Thymus (tissue), 14 donors: Measurements from ENCODE around the gene SCGB1C2. TPM values are rescaled to one million over a fixed set of nuclear protein-coding genes. Genes with fewer than 3 reads are reported as not detected.
"Not testable (repeated sequence)": the region's sequence is repeated elsewhere in the genome, so short reads cannot be mapped to it uniquely, and the experiment has no call there.

Experiments used
- DNase-seq, 9 donors: peaks; one replicate each; pipeline ENCODE4 v3.0.0-alpha.2; 2013; ENCODE audit warnings: low spot score in 9 of 9, low read depth in 6 of 9, missing footprints in 1 of 9
- H3K27ac ChIP-seq, 2 donors: one replicate each; pipeline ENCODE4 v1.5.1; 2013; ENCODE audit warnings: control low read depth in 1 of 2, low read depth in 1 of 2, low read length in 1 of 2, mild to moderate bottlenecking in 1 of 2, moderate library complexity in 1 of 2
- H3K27me3 ChIP-seq, 2 donors: one replicate each; pipeline ENCODE4 v1.5.1; 2013; ENCODE audit warnings: low read length in 1 of 2; ENCODE audit not compliant: control insufficient read depth in 2 of 2, insufficient read depth in 1 of 2
- H3K36me3 ChIP-seq, 2 donors: one replicate each; pipeline ENCODE4 v1.5.1; 2013; ENCODE audit warnings: low read length in 1 of 2, mild to moderate bottlenecking in 1 of 2, moderate library complexity in 1 of 2; ENCODE audit not compliant: control insufficient read depth in 2 of 2, insufficient read depth in 2 of 2
- H3K4me1 ChIP-seq, 2 donors: one replicate each; pipeline ENCODE4 v1.5.1; 2013; ENCODE audit warnings: low read length in 2 of 2; ENCODE audit not compliant: control insufficient read depth in 2 of 2, insufficient read depth in 2 of 2
- H3K4me3 ChIP-seq, 2 donors: one replicate each; pipeline ENCODE4 v1.5.1; 2013; ENCODE audit warnings: low read length in 2 of 2, control low read depth in 1 of 2, mild to moderate bottlenecking in 1 of 2
- H3K9me3 ChIP-seq, 2 donors: one replicate each; pipeline ENCODE4 v1.5.1; 2013; ENCODE audit warnings: low read length in 1 of 2, mild to moderate bottlenecking in 1 of 2; ENCODE audit not compliant: control insufficient read depth in 2 of 2, insufficient read depth in 1 of 2
- WGBS: extraction: QIAGEN DNeasy Blood & Tissue Kit; methylation state at CpG from one replicate; pipeline ENCODE4 v1.1.7; 2013; 5-methylcytosine and 5-hydroxymethylcytosine counted together
- long read RNA-seq, 10 donors: transcript quantifications; one replicate each; lab custom pipeline, GENCODE V29; 2026
- polyA plus RNA-seq: library from polyadenylated mRNA; stranded (reverse); fragments of 200-250 nt; gene quantifications from one replicate; pipeline ENCODE4 v1.2.3, GENCODE V29; 2013
- total RNA-seq: library from RNA; stranded (reverse); fragments of 120-200 nt; gene quantifications from one replicate; pipeline ENCODE4 v1.2.4, GENCODE V29; 2013
- donor health status: healthy.

The SCGB1C2 gene
- total RNA-seq, result not detected
- polyA plus RNA-seq, result 0.50 TPM
- long read RNA-seq, donor 1, result 0 reads
- long read RNA-seq, donor 2, result 0 reads
- long read RNA-seq, donor 3, result 0 reads
- long read RNA-seq, donor 4, result 0 reads
- long read RNA-seq, donor 5, partial matches to known transcripts, result 0 of 1 reads
- long read RNA-seq, donor 5, other reads (novel, unspliced or antisense), result 0 of 1 reads
- long read RNA-seq, donor 6, result 0 reads
- long read RNA-seq, donor 7, result 0 reads
- long read RNA-seq, donor 8, result 0 reads
- long read RNA-seq, donor 9, result 0 reads
- long read RNA-seq, donor 10, result 0 reads

GRCh38 chr17:137166-137807 is at the start of gene SCGB1C2:
TSS of gene SCGB1C2 (plus strand) at chr17:137569. CDS start at chr17:137591, 22 bp downstream.
- not testable (repeated sequence) for DNase-seq, H3K4me1 ChIP-seq, H3K27ac ChIP-seq, H3K36me3 ChIP-seq, H3K9me3 ChIP-seq, H3K27me3 ChIP-seq, H3K4me3 ChIP-seq
- 94% methylated on average over 8 of the region's 16 CpGs for WGBS

DNA sequence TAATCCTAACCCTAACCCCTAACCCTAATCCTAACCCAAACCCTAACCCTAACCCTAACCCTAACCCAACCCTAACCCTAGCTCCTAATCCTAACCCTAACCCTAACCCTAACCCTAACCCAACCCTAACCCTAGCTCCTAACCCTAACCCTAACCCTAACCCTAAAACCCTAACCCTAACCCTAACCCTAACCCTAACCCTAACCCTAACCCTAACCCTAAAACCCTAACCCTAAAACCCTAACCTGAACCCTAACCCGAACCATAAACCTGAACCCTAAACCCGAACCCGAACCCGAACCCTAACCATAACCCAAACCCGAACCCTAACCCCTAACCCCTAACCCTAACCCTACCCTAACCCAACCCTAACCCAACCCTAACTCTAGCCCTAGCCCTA is 24.3 kb upstream of the SCGB1C2 start:
- peak in 1 of 9 donors; percentile 7 for DNase-seq
- not testable (repeated sequence) for H3K4me3 ChIP-seq, H3K27ac ChIP-seq, H3K4me1 ChIP-seq, H3K36me3 ChIP-seq, H3K27me3 ChIP-seq, H3K9me3 ChIP-seq
- WGBS, result no CpG with 5 or more reads among the region's 5 CpGs

DNA sequence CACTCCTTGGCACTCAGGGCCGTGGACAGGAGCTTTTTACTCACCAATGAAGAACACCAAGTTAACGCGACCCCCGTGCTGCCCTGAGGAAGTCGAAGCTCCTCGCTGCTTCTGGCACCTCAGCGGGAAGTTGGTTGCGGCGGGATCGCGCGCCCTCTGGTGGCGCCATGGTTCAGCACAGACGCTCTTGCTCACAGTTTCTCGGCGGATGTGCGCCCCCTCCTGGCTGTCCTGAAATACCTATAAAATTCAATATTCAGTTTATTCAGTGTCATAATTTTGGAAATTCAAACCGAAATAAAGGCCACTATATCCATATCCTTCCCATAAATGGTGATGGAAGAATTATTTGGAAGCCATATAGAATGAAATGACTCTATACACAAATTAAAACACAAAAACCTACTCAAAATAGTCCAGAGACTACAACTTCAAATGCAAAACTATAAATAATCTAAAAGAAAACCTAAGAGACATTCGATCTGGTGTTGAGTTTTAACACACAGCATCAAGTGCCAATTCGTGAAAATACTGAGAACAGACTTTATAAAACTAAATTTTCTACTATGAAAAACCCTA is 18.9 kb upstream of the SCGB1C2 start:
- peak in 4 of 9 donors; percentile 0 to 59 (median 22) for DNase-seq
- H3K4me1 ChIP-seq, H3K9me3 ChIP-seq, H3K4me3 ChIP-seq, H3K27me3 ChIP-seq, H3K36me3 ChIP-seq, H3K27ac ChIP-seq: not testable (repeated sequence)
- WGBS, result 2% methylated on average over 19 of the region's 20 CpGs

DNA sequence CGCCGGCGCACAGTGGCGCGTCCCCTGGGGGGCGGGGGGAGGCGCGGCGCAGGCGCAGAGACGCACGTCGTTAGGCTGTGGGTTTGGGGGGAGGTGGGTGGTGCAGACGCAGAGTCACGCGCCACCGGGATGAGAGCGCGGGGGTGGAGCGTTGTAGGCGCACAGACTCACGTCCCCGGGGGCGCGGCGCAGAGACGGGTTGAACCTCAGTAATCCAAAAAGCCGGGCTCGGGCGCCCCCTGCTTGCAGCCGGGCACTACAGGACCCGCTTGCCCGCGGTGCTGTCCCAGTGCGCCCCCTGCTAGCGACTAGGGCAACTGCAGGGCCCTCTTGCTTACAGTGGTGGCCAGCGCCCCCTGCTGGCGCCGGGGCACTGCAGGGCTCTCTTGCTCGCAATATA is 3.4 kb upstream of the SCGB1C2 start:
- not testable (repeated sequence) for H3K27me3 ChIP-seq, H3K27ac ChIP-seq, H3K4me1 ChIP-seq, DNase-seq, H3K4me3 ChIP-seq, H3K36me3 ChIP-seq, H3K9me3 ChIP-seq
- 98% methylated on average over 19 of the region's 40 CpGs for WGBS

DNA sequence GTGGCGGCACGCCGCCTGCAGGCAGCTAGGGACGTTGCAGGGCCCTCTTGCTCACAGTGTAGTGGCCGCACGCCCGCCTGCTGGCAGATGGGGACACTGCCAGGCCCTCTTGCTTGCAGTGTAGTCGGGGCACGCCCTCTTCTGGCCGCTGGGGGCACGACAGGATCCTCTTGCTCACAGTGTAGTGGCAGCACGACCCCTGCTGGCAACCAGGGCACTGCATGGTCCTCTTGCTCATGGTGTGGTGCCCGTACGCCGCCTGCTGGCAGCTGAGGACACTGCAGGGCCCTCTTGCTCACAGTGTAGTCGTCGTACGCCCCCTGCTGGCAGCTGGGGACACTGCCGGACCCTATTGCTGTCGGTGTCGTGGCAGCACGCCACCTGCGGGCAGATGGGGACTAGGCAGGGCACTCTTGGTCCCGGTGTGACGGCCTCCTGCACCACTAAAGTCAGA is 3.0 kb upstream of the SCGB1C2 start:
- DNase-seq, H3K4me1 ChIP-seq, H3K9me3 ChIP-seq, H3K27ac ChIP-seq, H3K4me3 ChIP-seq, H3K36me3 ChIP-seq, H3K27me3 ChIP-seq: not testable (repeated sequence)
- 81% methylated on average over 11 of the region's 25 CpGs for WGBS

- not testable (repeated sequence) for H3K4me1 ChIP-seq, H3K4me3 ChIP-seq, H3K27ac ChIP-seq, H3K9me3 ChIP-seq, H3K36me3 ChIP-seq, DNase-seq, H3K27me3 ChIP-seq
- 86% methylated on average over 6 of the region's 6 CpGs for WGBS
These were observed 2.3 kb upstream of the SCGB1C2 start for GRCh38 chr17:135022-135421.

GRCh38 chr17:135895-136294 is 1.5 kb upstream of the SCGB1C2 start:
- H3K36me3 ChIP-seq, DNase-seq: not testable (repeated sequence)
- WGBS, result no CpG with 5 or more reads among the region's 1 CpG

DNA sequence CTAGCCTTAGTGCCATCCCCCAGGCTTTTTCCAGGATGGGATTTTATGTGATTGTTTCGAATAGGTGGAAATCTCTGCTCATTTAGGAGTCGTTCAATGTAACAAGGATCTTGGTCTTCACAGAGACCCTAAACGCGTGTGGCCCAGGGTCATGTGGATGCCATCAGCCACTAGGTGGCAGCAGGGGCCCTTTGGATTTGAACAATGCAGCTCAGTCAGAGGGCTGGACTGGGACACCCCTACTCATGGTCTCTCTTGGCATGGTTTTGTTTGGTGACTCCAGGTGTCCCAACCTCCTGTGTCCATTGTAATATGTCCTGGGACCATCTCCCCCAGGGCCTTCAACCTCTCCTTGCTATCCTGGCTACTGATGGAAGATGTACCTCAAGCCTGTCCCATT is 838 bp upstream of the SCGB1C2 start:
- DNase-seq, H3K36me3 ChIP-seq, H3K4me3 ChIP-seq, H3K4me1 ChIP-seq, H3K27ac ChIP-seq, H3K27me3 ChIP-seq, H3K9me3 ChIP-seq: not testable (repeated sequence)
- 4% methylated on average over 3 of the region's 4 CpGs for WGBS

More at GRCh38 chr17:135895-136294, 1.5 kb upstream of the SCGB1C2 start:
- not testable (repeated sequence) for H3K27ac ChIP-seq, H3K27me3 ChIP-seq, H3K9me3 ChIP-seq, H3K4me1 ChIP-seq, H3K4me3 ChIP-seq

DNA sequence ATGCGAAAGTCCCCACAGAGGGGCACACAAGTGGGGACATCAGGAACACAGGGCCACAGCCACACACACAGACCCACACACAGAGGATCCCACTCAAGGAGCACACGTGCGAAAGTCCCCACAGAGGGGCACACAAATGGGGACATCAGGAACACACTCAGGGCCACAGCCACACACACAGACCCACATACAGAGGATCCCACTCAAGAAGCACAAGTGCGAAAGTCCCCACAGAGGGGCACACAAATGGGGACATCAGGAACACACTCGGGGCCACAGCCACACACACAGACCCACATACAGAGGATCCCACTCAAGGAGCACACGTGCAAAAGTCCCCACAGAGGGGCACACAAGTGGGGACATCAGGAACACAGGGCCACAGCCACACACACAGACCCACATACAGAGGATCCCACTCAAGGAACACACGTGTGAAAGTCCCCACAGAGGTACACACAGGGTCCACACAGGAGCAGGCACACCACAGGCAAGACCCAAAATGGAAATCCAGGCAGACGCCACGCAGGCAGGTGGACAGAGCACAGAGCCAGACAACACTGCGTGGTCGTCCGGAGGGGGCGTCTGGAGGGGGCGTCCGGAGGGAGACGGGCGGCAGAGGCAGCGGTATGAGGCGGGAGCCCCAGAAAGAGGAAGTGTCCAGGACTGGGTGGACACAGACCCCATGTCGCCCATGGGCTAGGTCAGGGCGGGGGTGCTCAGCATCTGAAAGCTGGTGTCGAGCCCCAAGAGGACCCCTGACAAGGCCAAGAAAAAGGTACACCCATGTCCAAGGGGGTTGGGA is 2.2 kb downstream of the SCGB1C2 start:
- peaks cover 5 to 15% of the 10 kb centered on the region in 2 donors for H3K27me3 ChIP-seq
- H3K27ac ChIP-seq, DNase-seq, H3K4me1 ChIP-seq, H3K36me3 ChIP-seq, H3K4me3 ChIP-seq, H3K9me3 ChIP-seq: not testable (repeated sequence)
- WGBS, result 80% methylated on average over 20 of the region's 22 CpGs
